CD14-positive monocyte (primary cell): ENCODE results near the gene RTP3. TPM values are rescaled to one million over a fixed set of nuclear protein-coding genes. Genes with fewer than 3 reads are reported as not detected.
A peak's percentile ranks its signal among the peaks of the same experiment; 100 is the strongest.

Experiments used
- DNase-seq, 3 donors: peaks; one replicate each; pipeline ENCODE4 v3.0.0-alpha.2; 2011 to 2022
- H2AFZ ChIP-seq: 2 replicates; pipeline ENCODE4 v1.6.0; 2012; ENCODE audit warnings: mild to moderate bottlenecking, low read depth, low read length, inconsistent platforms; ENCODE audit not compliant: insufficient read depth, poor library complexity, severe bottlenecking
- H3K27ac ChIP-seq, 2 donors: 1 replicate in 1 of 2; 2 replicates in 1 of 2; pipeline ENCODE4 v1.5.1; 2012 to 2013; ENCODE audit warnings: low read length in 2 of 2, control low read depth in 1 of 2, inconsistent platforms in 1 of 2, low read depth in 1 of 2, mild to moderate bottlenecking in 1 of 2
- H3K27me3 ChIP-seq, 2 donors: one replicate each; pipeline versions ENCODE4 v1.6.0 to v1.6.1; 2011 to 2013; ENCODE audit warnings: low read length in 2 of 2; ENCODE audit not compliant: control insufficient read depth in 2 of 2, insufficient read depth in 2 of 2
- H3K36me3 ChIP-seq, 2 donors: replicated peaks in 1 of 2; 1 replicate in 1 of 2; 2 replicates in 1 of 2; pipeline versions ENCODE4 v1.5.1 to v1.6.1; 2012 to 2013; ENCODE audit warnings: low read length in 2 of 2, control low read depth in 1 of 2, inconsistent platforms in 1 of 2, mild to moderate bottlenecking in 1 of 2; ENCODE audit not compliant: insufficient read depth in 2 of 2, control insufficient read depth in 1 of 2
- H3K4me1 ChIP-seq, 2 donors: 1 replicate in 1 of 2; 2 replicates in 1 of 2; pipeline versions ENCODE4 v1.5.1 to v1.6.1; 2012 to 2013; ENCODE audit warnings: low read length in 2 of 2, control low read depth in 1 of 2, inconsistent platforms in 1 of 2, mild to moderate bottlenecking in 1 of 2, moderate library complexity in 1 of 2; ENCODE audit not compliant: insufficient read depth in 2 of 2, control insufficient read depth in 1 of 2
- H3K4me2 ChIP-seq: replicated peaks from 2 replicates; pipeline ENCODE3; 2012; ENCODE audit warnings: low read length, moderate library complexity, mild to moderate bottlenecking; ENCODE audit not compliant: poor library complexity, severe bottlenecking; ENCODE audit errors: extremely low read depth
- H3K4me3 ChIP-seq, 3 experiments: fragments of 200-600 bp in 1 of 3; sonication (generic) in 1 of 3; replicated peaks in 1 of 3; 1 replicate in 2 of 3; 2 replicates in 1 of 3; pipeline ENCODE4 v1.5.1; 2011 to 2013; ENCODE audit warnings: low read length in 3 of 3, mild to moderate bottlenecking in 3 of 3, control low read depth in 2 of 3, low read depth in 2 of 3, inconsistent platforms in 1 of 3, moderate library complexity in 1 of 3
- H3K79me2 ChIP-seq: 2 replicates; pipeline ENCODE4 v1.6.0; 2012; ENCODE audit warnings: mild to moderate bottlenecking, control low read depth, inconsistent platforms, low read length, moderate library complexity; ENCODE audit not compliant: insufficient read depth
- H3K9ac ChIP-seq: 2 replicates; pipeline ENCODE4 v1.6.0; 2017; ENCODE audit warnings: low read length, mild to moderate bottlenecking; ENCODE audit not compliant: insufficient read depth, poor library complexity, severe bottlenecking
- H3K9me3 ChIP-seq, 2 donors: replicated peaks in 1 of 2; 1 replicate in 1 of 2; 2 replicates in 1 of 2; pipeline versions ENCODE4 v1.5.1 to v1.6.1; 2012 to 2013; ENCODE audit warnings: low read length in 2 of 2, control low read depth in 1 of 2; ENCODE audit not compliant: control insufficient read depth in 1 of 2, insufficient read depth in 1 of 2
- H4K20me1 ChIP-seq: 2 replicates; pipeline ENCODE4 v1.6.0; 2012; ENCODE audit warnings: mild to moderate bottlenecking, low read length, control low read depth, moderate library complexity; ENCODE audit not compliant: insufficient read depth
- H3K27ac Mint-ChIP-seq, 7 donors: one replicate each; pipeline ENCODE4 v1.8.0; 2020; ENCODE audit warnings: mild to moderate bottlenecking in 7 of 7, mixed read lengths in 7 of 7, moderate library complexity in 6 of 7, inconsistent platforms in 2 of 7
- H3K27me3 Mint-ChIP-seq, 3 donors: one replicate each; pipeline ENCODE4 v1.8.0; 2021 to 2022; ENCODE audit warnings: low read depth in 3 of 3, mild to moderate bottlenecking in 3 of 3, mixed read lengths in 3 of 3, moderate library complexity in 3 of 3, inconsistent platforms in 1 of 3
- H3K36me3 Mint-ChIP-seq, 2 donors: one replicate each; pipeline ENCODE4 v1.8.0; 2020; ENCODE audit warnings: mixed read lengths in 2 of 2, inconsistent platforms in 1 of 2, mild to moderate bottlenecking in 1 of 2
- H3K4me1 Mint-ChIP-seq: one replicate; pipeline ENCODE4 v1.8.0; 2020; ENCODE audit warnings: mild to moderate bottlenecking, mixed read lengths
- H3K4me3 Mint-ChIP-seq, 2 donors: one replicate each; pipeline ENCODE4 v1.8.0; 2020; ENCODE audit warnings: mild to moderate bottlenecking in 2 of 2, mixed read lengths in 2 of 2, moderate library complexity in 1 of 2
- H3K9me3 Mint-ChIP-seq, 7 donors: one replicate each; pipeline ENCODE4 v1.8.0; 2020 to 2022; ENCODE audit warnings: mixed read lengths in 7 of 7, mild to moderate bottlenecking in 6 of 7, moderate library complexity in 6 of 7, inconsistent platforms in 2 of 7
- CTCF ChIP-seq: fragments of 200-600 bp; IDR thresholded peaks from one replicate; pipeline ENCODE4 v1.8.0; 2022; ENCODE audit warnings: antibody characterized with exemption, mild to moderate bottlenecking
- WGBS: methylation state at CpG from one replicate; pipeline ENCODE4 v1.1.5; 2013; ENCODE audit warnings: missing lambda C conversion rate; ENCODE audit not compliant: insufficient coverage; 5-methylcytosine and 5-hydroxymethylcytosine counted together
- intact Hi-C, 2 donors: fragments of 100-400 bp; cut with micrococcal nuclease; formaldehyde crosslinking; loops; one replicate each; pipeline versions ENCODE4 v1.15.0 to v1.15.1; 2023
- polyA plus RNA-seq, 3 donors: library from polyadenylated mRNA; depleted of rRNA in 1 of 3; unstranded in 2 of 3; stranded (reverse) in 1 of 3; fragments of 300-500 nt in 2 of 3; fragments of >200 nt in 1 of 3; fragmentation: Illumina TruSeq in 2 of 3; gene quantifications; 1 replicate in 2 of 3; 2 replicates in 1 of 3; pipeline ENCODE4 v1.2.3, GENCODE V29; 2012 to 2021

The RTP3 gene
- polyA plus RNA-seq, 3 donors: not detected

DNA sequence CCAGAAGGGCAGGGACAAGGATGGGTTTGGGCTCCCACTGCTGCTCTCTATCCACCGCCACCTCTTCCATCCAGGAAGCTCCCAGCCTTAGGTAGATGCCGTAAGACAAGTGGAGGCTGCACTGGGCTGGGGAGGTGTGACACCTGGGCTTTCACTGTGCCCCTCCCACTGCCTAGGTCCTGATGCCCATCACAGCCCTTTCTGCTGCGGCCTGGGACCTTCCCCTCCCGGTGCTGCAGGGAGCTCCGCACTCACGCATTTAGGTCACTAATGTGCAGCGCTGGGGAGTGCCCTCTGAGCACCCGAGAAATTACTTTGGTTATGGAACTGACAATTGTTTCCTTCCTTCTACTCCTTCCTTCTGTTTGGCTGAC, 33.9 kb upstream of the RTP3 start:
- Mint-ChIP-seq H3K27me3 (peaks cover 32 to 50% (median 44%) of the 10 kb centered on the region in 3 donors), H3K27ac (peak overlapping the region in 1 of 7 donors; percentile 11), H3K4me1 (peaks cover 39% of the 10 kb centered on the region), H3K9me3 (peaks cover 0 to 12% (median 5%) of the 10 kb centered on the region in 7 donors), H3K36me3 (no peaks in the 10 kb centered on the region), H3K4me3 (peak overlapping the region in 1 of 2 donors; percentile 80)
- Histone ChIP-seq H3K36me3 (no peaks in the 10 kb centered on the region), H3K9ac (no peak overlapping the region), H3K27ac (no peak overlapping the region), H3K79me2 (no peaks in the 10 kb centered on the region), H2AFZ (no peak overlapping the region), H3K4me3 (no peak overlapping the region), H3K4me2 (no peak overlapping the region), H3K27me3 (peaks cover 5 to 32% of the 10 kb centered on the region in 2 donors), H3K4me1 (peaks cover 21 to 22% of the 10 kb centered on the region in 2 donors), H4K20me1 (no peaks in the 10 kb centered on the region), H3K9me3 (no peaks in the 10 kb centered on the region)
- no peak for DNase-seq
- intact Hi-C loops: no loop called here
- TF ChIP-seq CTCF: no peak
- 70% methylated on average over 7 of the region's 8 CpGs for WGBS

- H3K4me3 Mint-ChIP-seq: peak within 1 kb of the TSS in 1 of 2 donors; percentile 80
- 19% methylated on average over 39 of the region's 44 CpGs for WGBS
- peaks cover 27 to 29% of the 10 kb centered on the region in 2 donors for H3K4me1 ChIP-seq
- H3K27me3 Mint-ChIP-seq: peaks cover 32 to 47% (median 44%) of the 10 kb centered on the region in 3 donors
- H2AFZ ChIP-seq: no peak within 1 kb of the TSS
- no peaks in the 10 kb centered on the region for H3K36me3 ChIP-seq
- peaks cover 0 to 10% (median 5%) of the 10 kb centered on the region in 7 donors for H3K9me3 Mint-ChIP-seq
- H3K27ac ChIP-seq: no peak within 1 kb of the TSS
- H3K4me2 ChIP-seq: peak within 1 kb of the TSS; percentile 31
- H3K4me3 ChIP-seq: no peak within 1 kb of the TSS
- DNase-seq: no peak
- H3K9me3 ChIP-seq: no peaks in the 10 kb centered on the region
- H4K20me1 ChIP-seq: no peaks in the 10 kb centered on the region
- H3K9ac ChIP-seq: no peak within 1 kb of the TSS
- H3K4me1 Mint-ChIP-seq: peaks cover 46% of the 10 kb centered on the region
- H3K79me2 ChIP-seq: no peaks in the 10 kb centered on the region
- peak within 1 kb of the TSS in 1 of 7 donors; percentile 11 for H3K27ac Mint-ChIP-seq
- intact Hi-C loops: no loop called here
- peaks cover 5 to 32% of the 10 kb centered on the region in 2 donors for H3K27me3 ChIP-seq
- no peak for TF ChIP-seq CTCF
- no peaks in the 10 kb centered on the region for H3K36me3 Mint-ChIP-seq
Observed at GRCh38 chr3:46464326-46465195, 33.2 kb upstream of the RTP3 start, which contains the start of gene LTF. Gene LTF, minus strand, starts transcription at chr3:46464905. Its CDS starts 38 bp downstream, at chr3:46464867.
